ENCODE measurements around the gene CCSAP. TPM values are rescaled to one million over a fixed set of nuclear protein-coding genes. Genes with fewer than 3 reads are reported as not detected.
"Not testable (repeated sequence)": the region's sequence is repeated elsewhere in the genome, so short reads cannot be mapped to it uniquely, and the experiment has no call there.

CCSAP gene, protein sequence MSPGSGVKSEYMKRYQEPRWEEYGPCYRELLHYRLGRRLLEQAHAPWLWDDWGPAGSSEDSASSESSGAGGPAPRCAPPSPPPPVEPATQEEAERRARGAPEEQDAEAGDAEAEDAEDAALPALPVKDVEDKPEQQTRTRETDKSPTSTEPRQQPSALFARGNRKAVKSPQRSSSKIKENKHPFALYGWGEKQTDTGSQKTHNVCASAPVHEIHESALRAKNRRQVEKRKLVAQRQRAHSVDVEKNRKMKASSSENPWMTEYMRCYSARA
- 11.5 and 15.7 TPM in 2 replicates for total RNA-seq (2014; rRNA removed; shearing (Covaris generic))

- DNase-seq (ENCODE audit: low read depth): peak; percentile 62
These were observed at the start of gene CCSAP for GRCh38 chr1:229342656-229343569. Gene CCSAP (minus strand): TSS chr1:229343047. CDS start chr1:229342465, 582 bp downstream.

DNA sequence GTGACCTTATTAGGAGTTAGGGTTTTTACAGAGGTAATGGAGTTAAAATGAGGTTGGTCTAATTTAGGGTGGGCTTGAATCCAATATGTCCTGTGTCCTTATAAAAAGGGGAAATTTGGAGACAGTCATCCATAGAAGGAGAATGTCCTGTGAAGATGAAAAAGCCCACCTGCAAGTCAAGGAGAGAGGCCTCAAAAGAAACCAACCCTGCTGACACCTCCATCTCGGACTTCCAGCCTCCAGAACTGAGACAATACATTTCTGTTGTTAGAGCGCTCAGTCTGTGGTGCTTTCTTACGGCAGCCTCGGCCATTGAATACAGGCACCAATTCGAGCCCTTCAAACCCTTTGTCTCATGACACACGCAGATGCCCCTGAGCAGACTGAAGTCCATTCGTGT, 47.3 kb upstream of the CCSAP start:
- DNase-seq (ENCODE audit: low read depth): no peak

DNA sequence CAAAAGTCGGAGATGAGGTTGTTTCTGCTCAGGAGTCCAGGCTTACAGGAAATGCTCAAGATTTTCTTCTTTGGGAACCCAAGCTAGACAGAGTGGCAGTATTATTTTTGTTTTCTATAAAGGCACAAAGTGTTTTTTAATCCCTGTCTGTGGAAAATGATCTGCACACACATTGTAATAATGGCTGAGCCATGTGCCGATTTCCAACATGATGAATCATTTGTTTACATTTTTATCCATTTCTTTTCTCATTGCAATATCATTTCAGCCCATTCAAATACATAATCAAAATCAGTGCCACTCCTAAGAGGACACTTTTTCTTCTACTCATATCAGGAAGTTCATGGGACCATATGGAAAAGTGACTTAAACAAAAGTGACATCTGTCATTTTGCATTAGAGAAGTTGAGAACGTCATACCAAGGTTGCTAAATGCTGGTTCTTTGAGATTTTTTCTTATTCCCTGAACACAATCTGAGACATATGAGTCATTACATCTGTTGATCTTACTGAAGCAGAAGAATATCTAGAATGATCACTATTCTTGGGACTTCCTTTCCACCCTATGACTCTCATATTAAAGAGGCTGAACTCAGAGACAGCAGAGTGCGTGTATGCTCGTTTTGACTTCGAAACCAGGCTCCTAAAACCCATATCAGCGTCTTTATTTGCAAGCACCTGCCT, 46.2 kb upstream of the CCSAP start:
- DNase-seq (ENCODE audit: low read depth): no peak

DNA sequence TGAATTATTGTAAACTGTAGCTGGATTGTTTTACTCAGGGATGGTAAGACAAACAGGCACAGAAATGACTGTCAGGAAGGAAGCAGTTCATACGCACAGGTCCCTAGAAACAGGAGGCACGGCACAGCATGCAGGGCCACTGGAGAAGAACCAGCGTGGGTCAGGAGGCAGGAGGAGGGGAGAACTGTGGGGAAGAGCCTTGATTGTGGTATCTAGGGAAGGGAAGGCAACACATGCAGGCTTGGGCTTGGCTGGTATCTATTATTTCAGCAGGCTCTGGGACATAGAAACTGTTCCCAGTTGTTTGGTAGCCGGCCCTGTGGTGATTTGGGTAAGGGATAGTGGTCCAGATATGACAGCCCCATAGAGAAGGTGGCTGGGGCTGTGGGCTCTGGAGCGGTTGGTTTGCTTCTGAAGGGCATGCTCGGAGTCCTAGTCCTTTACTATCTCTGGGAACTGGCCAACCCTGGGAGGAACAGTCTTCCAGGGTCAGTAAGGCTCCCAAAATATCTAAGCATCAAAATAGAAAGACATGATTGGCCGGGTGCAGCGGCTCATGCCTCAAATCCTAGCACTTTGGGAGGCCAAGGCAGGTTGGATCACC, 43.1 kb upstream of the CCSAP start:
- no peak for DNase-seq (ENCODE audit: low read depth)

DNA sequence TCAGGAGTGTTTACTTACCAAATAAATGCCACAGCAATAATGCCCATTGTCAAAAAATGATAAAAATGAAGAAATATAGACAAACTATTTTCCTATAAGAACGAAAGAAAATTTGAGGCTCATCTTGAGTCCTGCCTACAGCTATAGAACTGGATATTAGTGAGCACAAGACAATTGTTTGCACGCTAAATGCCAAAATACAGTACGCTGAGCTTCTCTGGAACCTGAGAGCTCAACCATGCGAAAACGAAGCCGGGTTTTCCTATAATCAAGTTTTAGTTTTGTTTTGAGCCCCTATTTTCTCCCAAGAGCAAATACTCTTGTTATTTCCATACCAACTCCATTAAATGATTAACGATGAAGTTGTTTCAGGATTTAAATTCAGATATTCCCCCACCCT, 42.0 kb upstream of the CCSAP start:
- DNase-seq (ENCODE audit: low read depth): no peak

DNA sequence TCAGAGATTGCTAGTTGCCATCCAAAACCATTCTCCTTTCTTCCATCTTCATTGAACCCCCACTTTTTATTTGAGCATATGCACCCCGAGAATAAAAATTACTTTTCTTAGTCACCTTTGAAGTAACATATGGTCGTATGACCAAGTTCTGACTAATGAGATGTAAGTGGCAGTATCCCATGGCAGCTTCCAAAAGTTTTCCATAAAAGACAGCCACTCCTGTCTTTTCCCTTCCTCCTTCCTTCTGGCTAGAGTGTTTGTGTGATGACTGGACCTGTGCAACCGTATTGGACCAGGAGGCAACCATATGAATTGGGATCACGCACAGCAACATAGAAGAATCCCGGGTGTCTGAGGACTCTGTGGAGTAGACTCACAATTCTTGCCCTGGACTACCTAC, 41.1 kb upstream of the CCSAP start:
- no peak for DNase-seq (ENCODE audit: low read depth)

- DNase-seq (ENCODE audit: low read depth): no peak
These were observed 40.3 kb upstream of the CCSAP start for GRCh38 chr1:229383188-229383587.

GRCh38 chr1:229381234-229381633, 38.4 kb upstream of the CCSAP start:
- DNase-seq (ENCODE audit: low read depth): no peak

GRCh38 chr1:229380536-229381160, 37.8 kb upstream of the CCSAP start:
- DNase-seq (ENCODE audit: low read depth): no peak

GRCh38 chr1:229379846-229380245, 37.0 kb upstream of the CCSAP start:
- no peak for DNase-seq (ENCODE audit: low read depth)

DNA sequence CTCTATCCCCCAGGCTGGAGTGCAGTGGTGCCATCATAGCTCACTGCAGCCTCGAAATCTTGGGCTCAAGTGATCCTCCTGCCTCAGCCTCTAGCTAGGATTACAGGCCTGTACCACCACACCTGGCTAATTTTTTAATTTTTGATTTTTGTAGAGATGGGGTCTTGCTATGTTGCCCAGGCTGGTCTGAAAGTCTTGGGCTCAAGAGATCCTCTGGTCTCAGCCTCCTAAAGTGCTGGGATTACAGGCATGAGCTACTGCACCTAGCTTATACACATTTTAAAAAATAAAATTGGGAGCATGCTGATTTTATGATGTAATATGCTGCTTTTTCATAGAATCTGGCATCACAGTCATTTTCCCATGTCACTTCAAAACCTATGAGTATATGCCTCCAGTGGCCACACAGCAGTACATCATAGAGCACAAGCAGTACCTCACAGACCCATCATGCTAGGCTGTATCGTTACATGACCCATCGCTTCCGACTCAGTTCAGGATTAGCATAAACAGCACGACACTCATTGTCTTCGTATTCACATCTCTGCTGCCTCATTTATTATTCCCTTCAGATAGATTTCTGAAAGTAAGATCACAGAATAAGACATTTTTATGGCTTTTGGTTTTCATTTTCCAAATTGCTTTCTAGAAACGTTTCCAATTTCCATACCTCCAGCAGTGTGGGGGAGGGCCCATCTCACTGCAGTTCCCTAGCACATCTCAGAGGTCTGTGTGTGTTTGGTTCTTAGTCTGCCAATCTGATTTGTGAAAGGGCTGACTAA, 35.9 kb upstream of the CCSAP start:
- DNase-seq (ENCODE audit: low read depth): no peak

DNA sequence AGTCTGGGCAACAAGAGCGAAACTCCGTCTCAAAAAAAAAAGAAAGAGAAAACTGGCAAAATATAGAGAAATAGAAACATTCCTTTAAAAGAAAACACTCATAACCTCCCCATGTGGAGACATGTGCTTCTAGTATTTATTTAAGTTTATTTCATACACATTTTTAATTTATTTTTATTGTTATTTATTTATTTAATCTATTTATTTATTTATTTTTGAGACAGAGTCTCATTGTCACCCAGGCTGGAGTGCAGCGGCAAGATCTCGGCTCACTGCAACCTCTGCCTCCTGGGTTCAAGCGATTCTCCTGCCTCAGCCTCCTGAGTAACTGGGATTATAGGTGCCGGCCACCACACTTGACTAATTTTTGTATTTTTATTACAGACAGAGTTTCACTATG, 35.2 kb upstream of the CCSAP start:
- DNase-seq (ENCODE audit: low read depth): not testable (repeated sequence)

DNA sequence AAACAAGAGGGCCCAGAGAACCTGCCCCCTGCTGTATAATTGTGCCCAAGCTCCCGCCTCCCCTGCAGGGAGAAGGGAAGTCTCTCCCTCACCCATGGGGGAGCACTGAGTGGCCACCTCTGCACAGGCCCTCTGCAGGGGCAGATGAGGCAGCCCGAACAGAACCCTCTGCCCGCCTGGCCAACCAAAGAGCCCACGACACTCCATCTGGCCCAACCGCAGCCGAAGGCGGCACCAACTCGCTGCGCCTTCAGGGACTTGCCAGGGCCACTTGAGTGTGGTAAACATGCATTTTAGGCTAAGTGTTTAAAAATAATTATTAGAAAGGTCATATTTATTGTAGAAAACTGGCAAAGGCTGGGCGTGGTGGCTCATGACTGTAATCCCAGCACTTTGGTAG, 34.6 kb upstream of the CCSAP start:
- no peak for DNase-seq (ENCODE audit: low read depth)

DNA sequence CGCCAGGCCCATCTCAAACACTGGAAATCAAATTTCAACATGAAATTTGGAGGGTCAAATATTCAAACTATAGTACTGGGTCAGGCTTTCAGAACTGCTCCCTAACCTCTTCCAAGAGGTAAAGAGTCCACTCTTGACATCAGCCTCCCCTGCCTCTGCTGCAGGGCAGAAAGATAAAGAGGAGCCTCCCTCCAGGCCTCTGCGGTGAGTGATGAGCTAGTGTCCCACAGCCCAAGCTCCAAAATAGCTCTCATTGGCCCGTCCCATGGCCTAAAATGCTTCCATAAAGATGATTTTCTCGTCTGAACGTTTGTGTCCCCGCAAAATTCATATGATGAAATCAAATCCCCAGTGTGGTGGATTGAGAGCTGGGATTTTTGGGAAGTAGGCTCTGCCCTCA, 33.7 kb upstream of the CCSAP start:
- no peak for DNase-seq (ENCODE audit: low read depth)

GRCh38 chr1:229374485-229374884, 31.6 kb upstream of the CCSAP start:
- DNase-seq (ENCODE audit: low read depth): no peak

DNA sequence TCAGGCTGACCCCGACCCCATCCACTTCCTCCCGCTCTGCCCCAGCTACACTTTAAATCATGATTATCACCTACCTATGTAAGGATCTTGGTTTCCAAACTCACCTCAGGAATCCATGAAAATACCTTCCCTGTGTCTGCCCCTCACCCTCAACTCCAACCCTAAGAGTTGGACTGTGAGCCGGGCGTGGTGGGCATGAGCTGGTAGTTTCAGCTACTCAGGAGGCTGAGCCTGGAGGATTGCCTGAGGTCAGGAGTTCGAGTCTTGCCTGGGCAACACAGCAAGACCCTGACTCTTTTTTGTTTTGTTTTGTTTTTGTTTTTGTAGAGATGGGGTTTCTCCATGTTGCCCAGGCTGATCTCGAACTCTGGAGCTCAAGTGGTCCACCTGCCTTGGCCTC, 30.5 kb upstream of the CCSAP start:
- DNase-seq (ENCODE audit: low read depth): no peak

DNA sequence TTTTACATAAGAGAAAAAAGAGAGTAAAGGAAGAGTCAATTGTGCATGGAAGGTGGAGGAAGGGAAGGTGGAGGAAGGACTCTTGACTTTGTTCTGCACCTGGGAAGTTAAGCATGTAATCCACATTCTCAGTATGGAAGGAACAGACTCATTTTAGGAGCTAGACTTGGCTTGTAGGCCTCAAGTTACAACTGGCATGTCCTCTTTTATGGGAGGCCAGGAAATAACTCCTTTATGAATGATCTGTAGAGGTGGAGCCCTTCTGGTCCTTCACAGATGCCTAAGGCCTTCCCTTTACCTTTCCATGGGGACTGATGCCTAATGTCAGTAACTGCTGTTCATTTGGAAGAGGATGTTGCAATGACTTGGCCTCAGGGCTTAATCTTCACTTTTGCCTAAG, 29.4 kb upstream of the CCSAP start:
- DNase-seq (ENCODE audit: low read depth): no peak

- DNase-seq (ENCODE audit: low read depth): no peak
These were observed 28.8 kb upstream of the CCSAP start for GRCh38 chr1:229371624-229372023.

DNA sequence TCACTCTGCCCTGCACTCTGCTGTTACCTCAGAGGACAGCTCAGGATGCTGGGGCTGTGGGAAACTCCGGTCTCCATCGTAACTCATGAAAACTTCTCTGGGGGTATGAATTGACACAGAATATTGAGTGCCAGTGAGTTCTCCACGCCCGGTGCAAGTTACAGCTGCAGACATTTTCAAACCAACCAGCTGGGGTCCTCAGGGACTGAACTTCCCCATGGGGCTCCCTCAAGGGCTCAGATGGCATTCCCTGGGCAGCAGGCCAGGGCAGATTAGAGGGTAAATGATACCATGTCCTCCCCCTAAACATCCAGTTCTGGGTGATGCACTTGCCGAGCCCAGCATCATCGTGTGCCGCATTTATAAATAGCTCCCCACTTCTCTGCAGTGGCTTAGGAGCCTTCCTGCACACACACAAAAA, 27.8 kb upstream of the CCSAP start:
- DNase-seq (ENCODE audit: low read depth): peak; percentile 43

DNA sequence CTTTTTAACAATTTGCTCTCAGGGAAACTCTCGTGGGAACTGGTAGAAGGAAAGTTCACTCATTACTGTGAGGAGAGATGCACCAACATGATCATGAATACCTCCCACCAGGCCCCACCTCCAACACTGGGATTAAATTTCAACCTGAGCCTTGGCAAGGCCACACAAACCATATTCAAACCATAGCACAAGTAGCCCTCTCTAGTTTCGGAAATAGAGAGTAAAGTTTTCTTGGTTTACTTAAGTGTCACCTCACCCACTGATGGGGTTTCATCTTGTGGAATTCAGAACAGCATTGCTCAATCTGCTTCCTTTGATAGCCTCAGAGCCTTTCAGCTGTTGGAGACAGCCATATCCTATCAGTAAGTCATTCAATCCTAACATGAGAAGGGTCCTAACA, 25.5 kb upstream of the CCSAP start:
- DNase-seq (ENCODE audit: low read depth): no peak

GRCh38 chr1:229365569-229365968, 22.7 kb upstream of the CCSAP start:
- no peak for DNase-seq (ENCODE audit: low read depth)
